PC-3 (cell line): Measurements from ENCODE around the gene PCDHA11. TPM values are rescaled to one million over a fixed set of nuclear protein-coding genes. Genes with fewer than 3 reads are reported as not detected.

ENCODE experiments used
- ATAC-seq: fragments of 200-7000 bp; cut with Tn5 transposase; 2 replicates; pipeline ENCODE4 v1.9.1; 2020; ENCODE audit warnings: mild to moderate bottlenecking, moderate library complexity
- BruUV-seq: library from RNA; stranded (reverse); fragments of 400-500 nt; replicated peaks from 2 replicates; lab custom pipeline; 2021; lab: Mats Ljungman, UMichigan
- CTCF ChIA-PET: fragments of 300-600 bp; sonication (Branson Sonifier 250); formaldehyde crosslinking; loops from one replicate; lab custom pipeline; 2022; ENCODE audit warnings: antibody characterized with exemption; lab: Charles Lee
- POLR2A ChIA-PET: fragments of 300-600 bp; sonication (Branson Sonifier 250); formaldehyde crosslinking; loops from one replicate; lab custom pipeline; 2022; ENCODE audit warnings: antibody characterized with exemption; ENCODE audit not compliant: unreplicated experiment; lab: Charles Lee
- DNase-seq: peaks from one replicate; pipeline ENCODE4 v3.0.0-alpha.2; 2015
- H2AFZ ChIP-seq: fragments of 300-600 bp; sonication (generic); 2 replicates; pipeline ENCODE4 v1.6.0; 2016; ENCODE audit warnings: antibody characterized with exemption, low read length
- H3F3A ChIP-seq: fragments of 300-600 bp; sonication (generic); one replicate; pipeline ENCODE4 v1.6.0; 2017; ENCODE audit warnings: antibody characterized with exemption, low read length, control low read depth, mild to moderate bottlenecking; ENCODE audit not compliant: unreplicated experiment
- H3K27ac ChIP-seq: fragments of 300-600 bp; sonication (generic); 2 replicates; pipeline ENCODE4 v1.5.1; 2016; ENCODE audit warnings: mild to moderate bottlenecking, low read length
- H3K27me3 ChIP-seq: fragments of 300-600 bp; sonication (generic); 2 replicates; pipeline ENCODE4 v1.6.1; 2016; ENCODE audit warnings: low read length, mixed read lengths
- H3K36me3 ChIP-seq: fragments of 300-600 bp; sonication (generic); 2 replicates; pipeline ENCODE4 v1.6.1; 2016; ENCODE audit warnings: low read depth, mixed run types, low read length, mixed read lengths
- H3K4me1 ChIP-seq: fragments of 300-600 bp; sonication (generic); 2 replicates; pipeline ENCODE4 v1.5.1; 2016; ENCODE audit warnings: low read length; ENCODE audit not compliant: insufficient read depth
- H3K4me2 ChIP-seq: fragments of 300-600 bp; sonication (generic); 2 replicates; pipeline ENCODE4 v1.6.0; 2016; ENCODE audit warnings: low read length
- H3K4me3 ChIP-seq: fragments of 300-600 bp; sonication (generic); 2 replicates; pipeline ENCODE4 v1.5.1; 2016; ENCODE audit warnings: mild to moderate bottlenecking, low read length, mixed read lengths
- H3K79me2 ChIP-seq: fragments of 300-600 bp; sonication (generic); 2 replicates; pipeline ENCODE4 v1.6.1; 2017; ENCODE audit warnings: low read length, mixed read lengths
- H3K9ac ChIP-seq: fragments of 300-600 bp; sonication (generic); 2 replicates; pipeline ENCODE4 v1.6.0; 2016; ENCODE audit warnings: mild to moderate bottlenecking, low read length
- H3K9me2 ChIP-seq: fragments of 300-600 bp; sonication (generic); replicated peaks from 2 replicates; pipeline ENCODE4 v1.6.1; 2016; ENCODE audit warnings: mixed run types, low read length, mixed read lengths
- H3K9me3 ChIP-seq: fragments of 300-600 bp; sonication (generic); 2 replicates; pipeline ENCODE4 v1.6.1; 2016; ENCODE audit warnings: low read length, mixed read lengths
- H4K20me1 ChIP-seq: fragments of 300-600 bp; sonication (generic); 2 replicates; pipeline ENCODE4 v1.6.1; 2016; ENCODE audit warnings: low read length, mixed read lengths
- CTCF ChIP-seq: fragments of 300-600 bp; sonication (generic); conservative IDR thresholded peaks from 2 replicates; pipeline ENCODE4 v1.5.1; 2017; ENCODE audit warnings: antibody characterized with exemption, low read depth, mild to moderate bottlenecking, low read length
- EZH2 ChIP-seq: fragments of 300-600 bp; sonication (generic); IDR thresholded peaks from one replicate; pipeline ENCODE4 v1.6.1; 2017; ENCODE audit warnings: antibody characterized with exemption, mild to moderate bottlenecking, low read length; ENCODE audit not compliant: unreplicated experiment
- EZH2phosphoT487 ChIP-seq: fragments of 300-600 bp; sonication (generic); IDR thresholded peaks from 2 replicates; pipeline ENCODE4 v1.6.1; 2018; ENCODE audit warnings: mild to moderate bottlenecking, antibody characterized with exemption, low read length, borderline replicate concordance
- intact Hi-C: fragments of 100-400 bp; cut with micrococcal nuclease; formaldehyde crosslinking; loops from 2 replicates; pipeline ENCODE4 v1.9.0; 2023
- total RNA-seq: library from RNA; depleted of rRNA; stranded (reverse); fragments of >200 nt; gene quantifications from 2 replicates; pipeline ENCODE4 v1.2.3, GENCODE V29; 2014

The PCDHA11 gene
- total RNA-seq, 1 experiment from 2014 or later = 0.33 TPM

GRCh38 chr5:140883373-140883772, 14.6 kb downstream of the PCDHA11 start:
- ATAC-seq = no peak
- no TSS peak for BruUV-seq

GRCh38 chr5:140883927-140884697, 15.4 kb downstream of the PCDHA11 start:
- Histone ChIP-seq H3K4me3 (no peak overlapping the region), H3K9me3 (no peaks in the 10 kb centered on the region), H3F3A (no peaks in the 10 kb centered on the region), H3K36me3 (no peaks in the 10 kb centered on the region), H3K79me2 (no peaks in the 10 kb centered on the region), H3K4me2 (peak overlapping the region; percentile 46), H3K4me1 (peaks cover 8% of the 10 kb centered on the region; the same call in 1 of the 2 replicates), H4K20me1 (no peaks in the 10 kb centered on the region), H3K9me2 (no peaks in the 10 kb centered on the region), H3K27me3 (no peaks in the 10 kb centered on the region), H2AFZ (no peak overlapping the region), H3K27ac (no peak overlapping the region), H3K9ac (no peak overlapping the region)
- ChIA-PET POLR2A (no interaction called here), CTCF (interaction anchor here (0.6 kb wide), 1 partner anchor 49 kb away, joined by 3 read pairs; no protein-coding TSS in a partner anchor)
- no TSS peak for BruUV-seq
- TF ChIP-seq CTCF (no peak), EZH2 (no peak), EZH2phosphoT487 (no peak)
- no peak for DNase-seq
- intact Hi-C loops = loop anchor here (2.0 kb wide), 1 partner anchor 43 kb away; the partner anchor contains the start of gene PCDHA8
- no peak for ATAC-seq

More at GRCh38 chr5:140883373-140883772, 14.6 kb downstream of the PCDHA11 start:
- Histone ChIP-seq H3K4me3 (no peak overlapping the region), H3K9ac (no peak overlapping the region), H4K20me1 (no peaks in the 10 kb centered on the region), H3K36me3 (no peaks in the 10 kb centered on the region), H3K4me2 (no peak overlapping the region), H3K27me3 (no peaks in the 10 kb centered on the region), H3K9me3 (no peaks in the 10 kb centered on the region), H2AFZ (no peak overlapping the region), H3K79me2 (no peaks in the 10 kb centered on the region), H3K4me1 (peaks cover 8% of the 10 kb centered on the region; the same call in 1 of the 2 replicates), H3K9me2 (no peaks in the 10 kb centered on the region), H3F3A (no peaks in the 10 kb centered on the region), H3K27ac (no peak overlapping the region)
- intact Hi-C loops = loop anchor here (2.0 kb wide), 1 partner anchor 43 kb away; the partner anchor contains the start of gene PCDHA8
- TF ChIP-seq EZH2 = no peak
- no peak for TF ChIP-seq CTCF
- no peak for TF ChIP-seq EZH2phosphoT487
- no peak for DNase-seq
- POLR2A ChIA-PET = no interaction called here
- CTCF ChIA-PET = interaction anchor here (1.1 to 1.7 kb wide), 2 partner anchors 43 to 157 kb away, joined by 3 to 7 read pairs; partner anchors contain the start of gene PCDHAC1
